Vagina (tissue), 2 donors: ENCODE results near the gene NDUFA6.

Experiments
- POLR2A ChIP-seq, 2 donors: fragments of 450-650 bp; IDR thresholded peaks; one replicate each; pipeline ENCODE4 v1.6.1; 2017; ENCODE audit warnings: antibody characterized with exemption in 2 of 2, mild to moderate bottlenecking in 2 of 2, moderate library complexity in 2 of 2
- TF ChIP-seq, protein P1 (sequence below), 3 experiments: fragments of 450-650 bp in 2 of 3; fragments of 200-600 bp in 1 of 3; sonication (generic) in 1 of 3; IDR thresholded peaks; one replicate each; pipeline ENCODE4 v1.5.1; 2017 to 2019; ENCODE audit warnings: antibody characterized with exemption in 3 of 3, mild to moderate bottlenecking in 2 of 3, moderate library complexity in 2 of 3

DNA sequence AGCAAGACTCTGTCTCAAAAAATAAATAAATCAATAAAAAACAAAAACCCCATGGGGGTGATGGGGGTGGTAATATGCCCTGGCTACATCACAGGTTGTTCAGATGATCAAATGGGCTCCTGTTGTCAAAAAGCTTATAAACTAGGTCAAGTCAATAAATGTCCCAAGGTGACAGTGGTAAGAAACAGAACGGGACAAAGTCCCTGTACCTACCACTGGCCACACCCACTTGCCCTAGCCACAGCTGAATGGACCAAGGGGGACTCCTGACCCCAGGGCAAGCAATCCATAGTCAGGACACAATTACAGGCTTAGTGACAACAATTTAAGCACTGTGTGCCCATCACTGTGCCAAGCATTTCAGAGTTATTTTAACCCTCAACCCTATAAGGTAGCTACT, 25.9 kb downstream of the NDUFA6 start:
- TF ChIP-seq POLR2A (IDR thresholded peaks at IDR 0.05) = no peak
- TF ChIP-seq, protein P1, sequence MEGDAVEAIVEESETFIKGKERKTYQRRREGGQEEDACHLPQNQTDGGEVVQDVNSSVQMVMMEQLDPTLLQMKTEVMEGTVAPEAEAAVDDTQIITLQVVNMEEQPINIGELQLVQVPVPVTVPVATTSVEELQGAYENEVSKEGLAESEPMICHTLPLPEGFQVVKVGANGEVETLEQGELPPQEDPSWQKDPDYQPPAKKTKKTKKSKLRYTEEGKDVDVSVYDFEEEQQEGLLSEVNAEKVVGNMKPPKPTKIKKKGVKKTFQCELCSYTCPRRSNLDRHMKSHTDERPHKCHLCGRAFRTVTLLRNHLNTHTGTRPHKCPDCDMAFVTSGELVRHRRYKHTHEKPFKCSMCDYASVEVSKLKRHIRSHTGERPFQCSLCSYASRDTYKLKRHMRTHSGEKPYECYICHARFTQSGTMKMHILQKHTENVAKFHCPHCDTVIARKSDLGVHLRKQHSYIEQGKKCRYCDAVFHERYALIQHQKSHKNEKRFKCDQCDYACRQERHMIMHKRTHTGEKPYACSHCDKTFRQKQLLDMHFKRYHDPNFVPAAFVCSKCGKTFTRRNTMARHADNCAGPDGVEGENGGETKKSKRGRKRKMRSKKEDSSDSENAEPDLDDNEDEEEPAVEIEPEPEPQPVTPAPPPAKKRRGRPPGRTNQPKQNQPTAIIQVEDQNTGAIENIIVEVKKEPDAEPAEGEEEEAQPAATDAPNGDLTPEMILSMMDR (IDR thresholded peaks at IDR 0.05) = no peak
